IPS DF 6.9 (cell line): ENCODE data around the gene TRAF1.

Experiments used
- DNase-seq: peaks from one replicate; pipeline ENCODE4 v3.0.0-alpha.2; 2013; ENCODE audit warnings: low read depth, low spot score
- H3K27ac ChIP-seq: one replicate; pipeline ENCODE4 v1.5.1; 2013; ENCODE audit warnings: low read length, control low read depth
- H3K27me3 ChIP-seq: 2 replicates; pipeline ENCODE4 v1.6.1; 2013; ENCODE audit warnings: mild to moderate bottlenecking, low read length; ENCODE audit not compliant: control insufficient read depth, insufficient read depth
- H3K36me3 ChIP-seq: 2 replicates; pipeline ENCODE4 v1.6.1; 2013; ENCODE audit warnings: low read length; ENCODE audit not compliant: control insufficient read depth, insufficient read depth
- H3K4me1 ChIP-seq: 2 replicates; pipeline ENCODE4 v1.6.1; 2013; ENCODE audit warnings: low read length; ENCODE audit not compliant: control insufficient read depth, insufficient read depth
- H3K4me3 ChIP-seq: 2 replicates; pipeline ENCODE4 v1.5.1; 2013; ENCODE audit warnings: mild to moderate bottlenecking, low read length
- H3K9me3 ChIP-seq: 2 replicates; pipeline ENCODE4 v1.6.1; 2013; ENCODE audit warnings: low read length, inconsistent platforms; ENCODE audit not compliant: control insufficient read depth, insufficient read depth
- WGBS: extraction: QIAGEN DNeasy Blood & Tissue Kit; methylation state at CpG from one replicate; pipeline ENCODE4 v1.1.7; 2013; ENCODE audit warnings: mixed read lengths, missing lambda C conversion rate; ENCODE audit not compliant: insufficient read length, insufficient coverage; 5-methylcytosine and 5-hydroxymethylcytosine counted together

Gene TRAF1

GRCh38 chr9:120867676-120868338, 58.8 kb downstream of the TRAF1 start:
- H3K9me3 ChIP-seq: no peaks in the 10 kb centered on the region
- WGBS: no CpG with 5 or more reads among the region's 15 CpGs
- H3K4me3 ChIP-seq: no peak overlapping the region
- H3K36me3 ChIP-seq: peaks cover 3% of the 10 kb centered on the region; the same call in 1 of the 2 replicates
- no peaks in the 10 kb centered on the region for H3K27me3 ChIP-seq
- H3K4me1 ChIP-seq: peaks cover 5% of the 10 kb centered on the region; the same call in 1 of the 2 replicates
- no peak overlapping the region for H3K27ac ChIP-seq
- no peak for DNase-seq

GRCh38 chr9:120866651-120867050, 59.9 kb downstream of the TRAF1 start:
- Histone ChIP-seq H3K4me1 (peaks cover 2% of the 10 kb centered on the region; the same call in 1 of the 2 replicates), H3K27ac (no peak overlapping the region), H3K9me3 (no peaks in the 10 kb centered on the region), H3K27me3 (no peaks in the 10 kb centered on the region), H3K36me3 (peaks cover 6% of the 10 kb centered on the region; the same call in 1 of the 2 replicates), H3K4me3 (no peak overlapping the region)
- DNase-seq: no peak
- no CpG with 5 or more reads among the region's 6 CpGs for WGBS

GRCh38 chr9:120865809-120866208, 60.8 kb downstream of the TRAF1 start:
- peaks cover 6% of the 10 kb centered on the region; the same call in 1 of the 2 replicates for H3K36me3 ChIP-seq
- peaks cover 2% of the 10 kb centered on the region; the same call in 1 of the 2 replicates for H3K4me1 ChIP-seq
- H3K9me3 ChIP-seq: no peaks in the 10 kb centered on the region
- no peak overlapping the region for H3K27ac ChIP-seq
- no peak for DNase-seq
- H3K4me3 ChIP-seq: no peak overlapping the region
- H3K27me3 ChIP-seq: no peaks in the 10 kb centered on the region
- no CpG with 5 or more reads among the region's 5 CpGs for WGBS

GRCh38 chr9:120865176-120865575, 61.4 kb downstream of the TRAF1 start:
- WGBS: no CpG with 5 or more reads among the region's 5 CpGs
- Histone ChIP-seq H3K4me1 (peaks cover 2% of the 10 kb centered on the region; the same call in 1 of the 2 replicates), H3K36me3 (peaks cover 6% of the 10 kb centered on the region; the same call in 1 of the 2 replicates), H3K4me3 (no peak overlapping the region), H3K27ac (no peak overlapping the region), H3K9me3 (no peaks in the 10 kb centered on the region), H3K27me3 (no peaks in the 10 kb centered on the region)
- DNase-seq: no peak

GRCh38 chr9:120864719-120865118, 61.9 kb downstream of the TRAF1 start:
- H3K36me3 ChIP-seq: peaks cover 6% of the 10 kb centered on the region; the same call in 1 of the 2 replicates
- no peak overlapping the region for H3K27ac ChIP-seq
- peaks cover 1% of the 10 kb centered on the region; the same call in 1 of the 2 replicates for H3K4me1 ChIP-seq
- H3K27me3 ChIP-seq: no peaks in the 10 kb centered on the region
- 100% methylated on average over 1 of the region's 5 CpGs for WGBS
- no peak for DNase-seq
- H3K4me3 ChIP-seq: no peak overlapping the region
- no peaks in the 10 kb centered on the region for H3K9me3 ChIP-seq

GRCh38 chr9:120863833-120864232, 62.8 kb downstream of the TRAF1 start:
- Histone ChIP-seq H3K27me3 (no peaks in the 10 kb centered on the region), H3K9me3 (no peaks in the 10 kb centered on the region), H3K36me3 (peaks cover 6% of the 10 kb centered on the region; the same call in 1 of the 2 replicates), H3K4me3 (no peak overlapping the region), H3K27ac (no peak overlapping the region), H3K4me1 (no peaks in the 10 kb centered on the region; the same call in 1 of the 2 replicates)
- WGBS: no CpG with 5 or more reads among the region's 7 CpGs
- no peak for DNase-seq

DNA sequence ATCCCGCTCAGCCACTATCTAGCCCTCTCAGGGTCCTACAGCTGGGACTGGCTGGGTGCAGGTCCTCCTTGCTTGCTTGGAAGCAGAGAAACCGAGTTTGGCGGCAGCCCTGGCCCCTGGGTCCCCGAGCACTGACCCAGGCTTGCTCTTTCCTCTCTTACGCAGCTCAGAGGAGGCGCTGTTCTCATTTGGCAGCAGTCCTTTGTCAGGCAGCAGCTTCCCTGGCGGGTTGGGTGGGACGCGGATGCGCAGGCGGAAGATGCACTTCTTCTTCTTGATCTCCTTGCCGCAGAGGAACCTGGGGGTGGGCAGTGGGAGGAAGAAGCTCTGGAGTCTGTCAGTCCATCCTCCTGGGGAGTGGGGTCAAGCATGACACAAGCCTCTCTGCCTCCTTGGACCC, 64.1 kb downstream of the TRAF1 start:
- no peak for DNase-seq
- H3K27ac ChIP-seq: no peak overlapping the region
- H3K36me3 ChIP-seq: peaks cover 10% of the 10 kb centered on the region
- H3K27me3 ChIP-seq: no peaks in the 10 kb centered on the region
- H3K9me3 ChIP-seq: no peaks in the 10 kb centered on the region
- no peak overlapping the region for H3K4me3 ChIP-seq
- no CpG with 5 or more reads among the region's 12 CpGs for WGBS
- H3K4me1 ChIP-seq: no peaks in the 10 kb centered on the region

GRCh38 chr9:120861935-120862334, 64.7 kb downstream of the TRAF1 start:
- no CpG with 5 or more reads among the region's 6 CpGs for WGBS
- peaks cover 10% of the 10 kb centered on the region for H3K36me3 ChIP-seq

GRCh38 chr9:120860083-120860482, 66.5 kb downstream of the TRAF1 start:
- Histone ChIP-seq H3K27me3 (no peaks in the 10 kb centered on the region), H3K4me3 (no peak overlapping the region), H3K4me1 (no peaks in the 10 kb centered on the region), H3K27ac (no peak overlapping the region), H3K9me3 (no peaks in the 10 kb centered on the region), H3K36me3 (peaks cover 6% of the 10 kb centered on the region)
- no CpG with 5 or more reads among the region's 11 CpGs for WGBS
- DNase-seq: no peak

More at GRCh38 chr9:120861935-120862334, 64.7 kb downstream of the TRAF1 start:
- DNase-seq: no peak
- no peak overlapping the region for H3K4me3 ChIP-seq
- no peak overlapping the region for H3K27ac ChIP-seq
- no peaks in the 10 kb centered on the region for H3K27me3 ChIP-seq
- H3K9me3 ChIP-seq: no peaks in the 10 kb centered on the region
- H3K4me1 ChIP-seq: no peaks in the 10 kb centered on the region

GRCh38 chr9:120859361-120859760, 67.2 kb downstream of the TRAF1 start:
- no peak for DNase-seq
- H3K27ac ChIP-seq: no peak overlapping the region
- peaks cover 6% of the 10 kb centered on the region for H3K36me3 ChIP-seq
- H3K4me3 ChIP-seq: no peak overlapping the region
- H3K27me3 ChIP-seq: no peaks in the 10 kb centered on the region
- H3K4me1 ChIP-seq: no peaks in the 10 kb centered on the region
- no CpG with 5 or more reads among the region's 6 CpGs for WGBS
- H3K9me3 ChIP-seq: no peaks in the 10 kb centered on the region

DNA sequence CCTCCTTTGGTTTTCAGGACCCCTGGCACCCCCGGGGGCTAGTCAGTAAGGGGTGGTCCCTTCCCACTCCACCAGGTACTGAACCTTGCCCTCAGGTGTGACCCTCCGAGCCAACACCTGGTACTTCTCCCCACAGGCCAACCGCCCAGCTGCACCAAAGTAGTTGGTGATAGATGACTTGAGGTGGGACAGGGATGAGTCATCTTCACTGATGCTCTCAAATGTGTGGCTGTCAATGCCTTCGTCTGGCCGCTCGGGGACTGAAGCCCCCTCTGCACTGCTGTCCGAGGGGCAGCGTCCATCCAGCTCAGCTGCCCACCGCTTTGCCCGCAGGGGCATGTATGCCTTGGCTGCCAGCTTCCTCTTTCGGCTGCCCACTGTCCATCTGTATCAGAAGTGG, 68.7 kb downstream of the TRAF1 start:
- DNase-seq: no peak
- H3K27me3 ChIP-seq: no peaks in the 10 kb centered on the region
- no CpG with 5 or more reads among the region's 11 CpGs for WGBS
- H3K27ac ChIP-seq: no peak overlapping the region
- H3K36me3 ChIP-seq: peaks cover 6% of the 10 kb centered on the region; the same call in 1 of the 2 replicates
- H3K9me3 ChIP-seq: no peaks in the 10 kb centered on the region
- no peak overlapping the region for H3K4me3 ChIP-seq
- H3K4me1 ChIP-seq: no peaks in the 10 kb centered on the region
